ENCODE measurements around the gene TSPAN9.

GRCh38 chr12:3158851-3159465, 81.8 kb downstream of the TSPAN9 start:
- TF ChIP-seq POLR2AphosphoS5 (IDR thresholded peaks at IDR 0.05) (no peak), CTCF (IDR thresholded peaks at IDR 0.05) (no peak), EP300 (IDR thresholded peaks at IDR 0.05) (no peak), POLR2A (IDR thresholded peaks at IDR 0.05) (no peak)
